ENCODE measurements around the gene UTP11.

DNA sequence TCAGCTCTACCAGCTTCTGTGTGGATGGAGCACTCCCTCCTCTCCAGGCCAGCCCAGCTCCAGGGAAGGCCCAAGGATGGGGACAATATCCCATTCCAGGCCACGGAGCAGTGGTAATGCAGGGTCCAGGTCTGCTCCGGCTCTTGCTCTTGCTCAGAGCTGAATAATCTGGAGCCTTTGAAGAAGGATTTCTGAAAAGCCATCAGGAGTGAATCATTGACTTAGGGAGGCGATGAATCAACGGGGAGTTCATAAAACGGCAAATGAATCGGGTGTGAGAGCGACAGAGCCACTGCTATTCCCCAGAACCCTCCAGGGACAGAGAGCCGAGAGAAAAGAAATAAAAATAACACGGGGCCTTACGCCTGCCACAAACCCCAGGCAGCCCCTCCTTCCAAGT lies 26.3 kb downstream of the UTP11 start:
- TF ChIP-seq CTCF (IDR thresholded peaks at IDR 0.05; ENCODE audit: low read depth, low read length) (no peak), EZH2phosphoT487 (IDR thresholded peaks at IDR 0.05; ENCODE audit: low read depth) (no peak)

Measured in OCI-LY3 (cell line).